Adrenal gland (tissue), 5 donors: ENCODE data around the gene LONRF2.

Experiments
- CTCF ChIP-seq, 6 experiments: fragments of 450-650 bp in 4 of 6; fragments of 200-600 bp in 2 of 6; sonication (generic) in 1 of 6; IDR thresholded peaks; 1 replicate in 5 of 6; 2 replicates in 1 of 6; pipeline versions ENCODE4 v1.5.1 to v1.8.0; 2016 to 2021; ENCODE audit warnings: antibody characterized with exemption in 6 of 6, mild to moderate bottlenecking in 2 of 6, moderate library complexity in 1 of 6
- POLR2A ChIP-seq, 2 donors: fragments of 450-650 bp; IDR thresholded peaks; one replicate each; pipeline ENCODE4 v1.6.1; 2017; ENCODE audit warnings: antibody characterized with exemption in 2 of 2, mild to moderate bottlenecking in 2 of 2, moderate library complexity in 1 of 2
- donor health status: DM: no; HTN: no; CAD: no.

GRCh38 chr2:100267751-100268150 is 54.5 kb downstream of the LONRF2 start:
- TF ChIP-seq POLR2A (IDR thresholded peaks at IDR 0.05) (no peak), CTCF (IDR thresholded peaks at IDR 0.05) (no peak)
